ENCODE measurements around the gene IFT52.
A peak's percentile ranks its signal among the peaks of the same experiment; 100 is the strongest.

IFT52 gene

GRCh38 chr20:43590392-43591303 lies at the start of gene IFT52:
TSS of gene IFT52 (plus strand) at chr20:43590937. CDS start at chr20:43594699, 3,762 bp downstream.
- TF ChIP-seq, protein P1, sequence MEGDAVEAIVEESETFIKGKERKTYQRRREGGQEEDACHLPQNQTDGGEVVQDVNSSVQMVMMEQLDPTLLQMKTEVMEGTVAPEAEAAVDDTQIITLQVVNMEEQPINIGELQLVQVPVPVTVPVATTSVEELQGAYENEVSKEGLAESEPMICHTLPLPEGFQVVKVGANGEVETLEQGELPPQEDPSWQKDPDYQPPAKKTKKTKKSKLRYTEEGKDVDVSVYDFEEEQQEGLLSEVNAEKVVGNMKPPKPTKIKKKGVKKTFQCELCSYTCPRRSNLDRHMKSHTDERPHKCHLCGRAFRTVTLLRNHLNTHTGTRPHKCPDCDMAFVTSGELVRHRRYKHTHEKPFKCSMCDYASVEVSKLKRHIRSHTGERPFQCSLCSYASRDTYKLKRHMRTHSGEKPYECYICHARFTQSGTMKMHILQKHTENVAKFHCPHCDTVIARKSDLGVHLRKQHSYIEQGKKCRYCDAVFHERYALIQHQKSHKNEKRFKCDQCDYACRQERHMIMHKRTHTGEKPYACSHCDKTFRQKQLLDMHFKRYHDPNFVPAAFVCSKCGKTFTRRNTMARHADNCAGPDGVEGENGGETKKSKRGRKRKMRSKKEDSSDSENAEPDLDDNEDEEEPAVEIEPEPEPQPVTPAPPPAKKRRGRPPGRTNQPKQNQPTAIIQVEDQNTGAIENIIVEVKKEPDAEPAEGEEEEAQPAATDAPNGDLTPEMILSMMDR (IDR thresholded peaks at IDR 0.05; ENCODE audit: borderline replicate concordance, control extremely low read depth, extremely low read depth, insufficient read depth, missing control alignments): no peak
- in situ Hi-C loops (cut with MboI; ENCODE audit: low sequenced_read_pairs, unreplicated experiment): no loop called here
- peak; percentile 96 for DNase-seq (ENCODE audit: low spot score)

GRCh38 chr20:43541214-43541613 lies 49.5 kb upstream of the IFT52 start:
- in situ Hi-C loops (cut with MboI; ENCODE audit: low sequenced_read_pairs, unreplicated experiment): loop anchor here (25.0 kb wide), 1 partner anchor 146 kb away; no protein-coding TSS in a partner anchor
- DNase-seq (ENCODE audit: low spot score): no peak
- TF ChIP-seq, protein P1 (IDR thresholded peaks at IDR 0.05; ENCODE audit: borderline replicate concordance, control extremely low read depth, extremely low read depth, insufficient read depth, missing control alignments): no peak

DNA sequence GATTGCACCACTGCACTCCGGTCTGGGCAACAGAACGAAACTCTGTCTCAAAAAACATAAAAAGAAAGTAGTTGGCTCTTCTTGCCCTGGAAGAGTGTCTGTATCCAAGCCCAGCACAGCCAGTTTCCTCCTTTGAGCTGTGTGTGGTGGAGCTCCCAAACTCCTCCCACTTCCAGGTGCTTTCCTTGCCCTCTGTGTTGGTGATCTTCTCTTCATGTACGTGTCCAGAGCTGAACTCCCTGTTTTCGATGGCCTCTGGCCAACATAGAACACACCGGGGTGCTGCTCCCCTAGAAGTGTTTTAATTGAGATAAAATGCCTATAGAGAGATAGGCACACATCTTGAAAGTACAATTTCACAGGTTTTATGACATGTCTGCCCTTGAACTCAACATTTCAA lies 48.6 kb upstream of the IFT52 start:
- DNase-seq (ENCODE audit: low spot score): no peak
- TF ChIP-seq, protein P1 (IDR thresholded peaks at IDR 0.05; ENCODE audit: borderline replicate concordance, control extremely low read depth, extremely low read depth, insufficient read depth, missing control alignments): no peak
- in situ Hi-C loops (cut with MboI; ENCODE audit: low sequenced_read_pairs, unreplicated experiment): loop anchor here (25.0 kb wide), 1 partner anchor 145 kb away; no protein-coding TSS in a partner anchor

DNA sequence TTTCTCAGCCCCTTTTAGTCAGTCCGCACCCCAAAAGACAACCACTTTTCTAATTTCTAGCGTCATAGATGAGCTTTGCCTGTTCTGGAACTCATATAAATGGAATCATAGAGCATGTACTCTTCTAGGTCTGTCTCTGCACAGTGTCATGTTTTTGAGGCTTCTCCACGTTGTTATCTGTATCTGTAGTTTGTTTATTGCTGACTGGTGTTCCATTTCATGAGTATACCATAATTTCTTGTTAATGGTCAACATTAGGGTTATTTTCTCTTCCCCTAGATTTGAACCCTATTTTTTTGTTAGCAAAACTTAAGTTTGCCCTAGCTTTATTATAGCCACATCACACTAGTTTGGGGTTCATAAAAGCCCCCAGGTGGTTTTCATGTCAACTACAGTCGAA lies 48.1 kb upstream of the IFT52 start:
- TF ChIP-seq, protein P1 (IDR thresholded peaks at IDR 0.05; ENCODE audit: borderline replicate concordance, control extremely low read depth, extremely low read depth, insufficient read depth, missing control alignments): no peak
- DNase-seq (ENCODE audit: low spot score): no peak
- in situ Hi-C loops (cut with MboI; ENCODE audit: low sequenced_read_pairs, unreplicated experiment): loop anchor here (25.0 kb wide), 1 partner anchor 145 kb away; no protein-coding TSS in a partner anchor

- in situ Hi-C loops (cut with MboI; ENCODE audit: low sequenced_read_pairs, unreplicated experiment): loop anchor here (25.0 kb wide), 1 partner anchor 144 kb away; no protein-coding TSS in a partner anchor
- TF ChIP-seq, protein P1 (IDR thresholded peaks at IDR 0.05; ENCODE audit: borderline replicate concordance, control extremely low read depth, extremely low read depth, insufficient read depth, missing control alignments): no peak
Measured at GRCh38 chr20:43543138-43543537, 47.6 kb upstream of the IFT52 start.

DNA sequence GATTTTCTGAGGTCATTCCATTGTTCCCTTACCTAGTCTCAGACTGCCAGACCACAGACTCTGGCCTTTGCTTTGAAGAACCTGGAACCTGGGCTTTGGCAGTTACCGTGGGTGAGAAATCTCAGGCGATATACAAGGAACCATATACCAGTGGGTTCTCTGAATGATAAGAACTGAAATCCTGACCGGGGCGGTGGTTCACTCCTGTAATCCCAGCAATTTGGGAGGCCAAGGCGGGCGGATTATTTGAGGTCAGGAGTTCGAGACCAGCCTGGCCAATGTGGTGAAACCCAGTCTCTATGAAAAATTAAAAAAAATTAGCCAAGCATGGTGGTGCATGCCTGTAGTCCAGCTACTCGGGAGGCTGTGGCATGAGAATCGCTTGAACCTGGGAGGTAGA lies 46.2 kb upstream of the IFT52 start:
- no peak for DNase-seq (ENCODE audit: low spot score)
- TF ChIP-seq, protein P1 (IDR thresholded peaks at IDR 0.05; ENCODE audit: borderline replicate concordance, control extremely low read depth, extremely low read depth, insufficient read depth, missing control alignments): no peak
- in situ Hi-C loops (cut with MboI; ENCODE audit: low sequenced_read_pairs, unreplicated experiment): loop anchor here (25.0 kb wide), 1 partner anchor 143 kb away; no protein-coding TSS in a partner anchor

More at GRCh38 chr20:43543138-43543537, 47.6 kb upstream of the IFT52 start:
- no peak for DNase-seq (ENCODE audit: low spot score)

Measured in GM13976 (cell line).